Loucy (cell line): ENCODE measurements around the gene LSM14B.

Experiments
- EZH2phosphoT487 ChIP-seq: fragments of 200-600 bp; IDR thresholded peaks from 2 replicates; pipeline ENCODE4 v1.6.1; 2018; ENCODE audit warnings: antibody characterized with exemption, mild to moderate bottlenecking, moderate library complexity, borderline replicate concordance
- TF ChIP-seq, protein P1 (sequence below): fragments of 200-600 bp; sonication (generic); conservative IDR thresholded peaks from 2 replicates; pipeline ENCODE4 v1.5.1; 2014; ENCODE audit warnings: mild to moderate bottlenecking, antibody characterized with exemption, low read length

- TF ChIP-seq, protein P1, sequence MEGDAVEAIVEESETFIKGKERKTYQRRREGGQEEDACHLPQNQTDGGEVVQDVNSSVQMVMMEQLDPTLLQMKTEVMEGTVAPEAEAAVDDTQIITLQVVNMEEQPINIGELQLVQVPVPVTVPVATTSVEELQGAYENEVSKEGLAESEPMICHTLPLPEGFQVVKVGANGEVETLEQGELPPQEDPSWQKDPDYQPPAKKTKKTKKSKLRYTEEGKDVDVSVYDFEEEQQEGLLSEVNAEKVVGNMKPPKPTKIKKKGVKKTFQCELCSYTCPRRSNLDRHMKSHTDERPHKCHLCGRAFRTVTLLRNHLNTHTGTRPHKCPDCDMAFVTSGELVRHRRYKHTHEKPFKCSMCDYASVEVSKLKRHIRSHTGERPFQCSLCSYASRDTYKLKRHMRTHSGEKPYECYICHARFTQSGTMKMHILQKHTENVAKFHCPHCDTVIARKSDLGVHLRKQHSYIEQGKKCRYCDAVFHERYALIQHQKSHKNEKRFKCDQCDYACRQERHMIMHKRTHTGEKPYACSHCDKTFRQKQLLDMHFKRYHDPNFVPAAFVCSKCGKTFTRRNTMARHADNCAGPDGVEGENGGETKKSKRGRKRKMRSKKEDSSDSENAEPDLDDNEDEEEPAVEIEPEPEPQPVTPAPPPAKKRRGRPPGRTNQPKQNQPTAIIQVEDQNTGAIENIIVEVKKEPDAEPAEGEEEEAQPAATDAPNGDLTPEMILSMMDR: no peak
- TF ChIP-seq EZH2phosphoT487: no peak
These were observed 41.2 kb downstream of the LSM14B start for GRCh38 chr20:62163485-62163865.
